HepG2 (cell line): ENCODE results near the gene ALDH2. TPM values are rescaled to one million over a fixed set of nuclear protein-coding genes. Genes with fewer than 3 reads are reported as not detected.

Source experiments
- AKAP8 ChIP-seq: sonication (generic); formaldehyde crosslinking; IDR thresholded peaks from 2 replicates; pipeline ENCODE4 v1.5.1; 2020; ENCODE audit warnings: mild to moderate bottlenecking, missing genetic modification reagents
- CBFB ChIP-seq: sonication (generic); formaldehyde crosslinking; IDR thresholded peaks from 2 replicates; pipeline ENCODE4 v1.4.0; 2020; ENCODE audit warnings: missing genetic modification reagents
- CBX1 ChIP-seq: IDR thresholded peaks from one replicate; pipeline ENCODE4 v1.6.1; 2016; ENCODE audit warnings: antibody characterized with exemption, low read depth
- CCDC6 ChIP-seq: sonication (generic); formaldehyde crosslinking; IDR thresholded peaks from 2 replicates; pipeline ENCODE4 v1.8.1; 2022; ENCODE audit warnings: mild to moderate bottlenecking, missing genetic modification reagents, moderate library complexity
- ERF ChIP-seq: IDR thresholded peaks from 2 replicates; pipeline ENCODE4 v1.6.1; 2018; ENCODE audit warnings: missing biosample characterization, missing genetic modification reagents
- FOXK1 ChIP-seq: sonication (generic); formaldehyde crosslinking; IDR thresholded peaks from 2 replicates; pipeline ENCODE4 v1.4.0; 2020; ENCODE audit warnings: low read depth, missing genetic modification reagents, borderline replicate concordance
- GPBP1L1 ChIP-seq: sonication (generic); formaldehyde crosslinking; IDR thresholded peaks from 2 replicates; pipeline ENCODE4 v1.5.0; 2020; ENCODE audit warnings: mild to moderate bottlenecking, missing genetic modification reagents
- HIVEP1 ChIP-seq: sonication (generic); formaldehyde crosslinking; IDR thresholded peaks from 2 replicates; pipeline ENCODE4 v1.4.0; 2020; ENCODE audit warnings: mild to moderate bottlenecking, missing genetic modification reagents
- HMG20A ChIP-seq: IDR thresholded peaks from 2 replicates; pipeline ENCODE4 v1.6.1; 2016; ENCODE audit warnings: borderline replicate concordance
- IRF1 ChIP-seq: sonication (generic); formaldehyde crosslinking; IDR thresholded peaks from 2 replicates; pipeline ENCODE4 v1.4.0; 2020; ENCODE audit warnings: low read depth, mild to moderate bottlenecking, missing genetic modification reagents
- KLF12 ChIP-seq: sonication (generic); formaldehyde crosslinking; IDR thresholded peaks from 2 replicates; pipeline ENCODE4 v1.4.0; 2020; ENCODE audit warnings: missing genetic modification reagents, borderline replicate concordance
- NCOA1 ChIP-seq: sonication (generic); formaldehyde crosslinking; IDR thresholded peaks from 2 replicates; pipeline ENCODE4 v1.9.0; 2021; ENCODE audit warnings: missing genetic modification reagents
- NCOA5 ChIP-seq: sonication (generic); formaldehyde crosslinking; IDR thresholded peaks from 2 replicates; pipeline ENCODE4 v1.4.0; 2020; ENCODE audit warnings: missing genetic modification reagents
- NFE2 ChIP-seq: sonication (generic); formaldehyde crosslinking; IDR thresholded peaks from 2 replicates; pipeline ENCODE4 v1.4.0; 2020; ENCODE audit warnings: missing genetic modification reagents
- PRMT3 ChIP-seq: sonication (generic); formaldehyde crosslinking; IDR thresholded peaks from 2 replicates; pipeline ENCODE4 v1.8.1; 2022; ENCODE audit warnings: low read depth, mild to moderate bottlenecking, moderate library complexity, missing genetic modification reagents, borderline replicate concordance
- RELA ChIP-seq: sonication (generic); formaldehyde crosslinking; IDR thresholded peaks from 2 replicates; pipeline ENCODE4 v1.4.0; 2020; ENCODE audit warnings: missing genetic modification reagents
- RFXAP ChIP-seq: sonication (generic); formaldehyde crosslinking; IDR thresholded peaks from 2 replicates; pipeline ENCODE4 v1.4.0; 2020; ENCODE audit warnings: missing genetic modification reagents, borderline replicate concordance
- SMC3 ChIP-seq: IDR thresholded peaks from 2 replicates; pipeline ENCODE4 v1.6.1; 2011; ENCODE audit warnings: low read length, improper control_type of control experiment
- TIGD3 ChIP-seq: sonication (generic); formaldehyde crosslinking; IDR thresholded peaks from 2 replicates; pipeline ENCODE4 v1.5.1; 2020; ENCODE audit warnings: mild to moderate bottlenecking, missing genetic modification reagents, borderline replicate concordance
- UBTF ChIP-seq: sonication (generic); formaldehyde crosslinking; IDR thresholded peaks from 2 replicates; pipeline ENCODE4 v1.4.0; 2020; ENCODE audit warnings: mild to moderate bottlenecking, missing genetic modification reagents
- ZNF441 ChIP-seq: sonication (generic); formaldehyde crosslinking; IDR thresholded peaks from 2 replicates; pipeline ENCODE4 v1.7.0; 2021; ENCODE audit warnings: missing genetic modification reagents, borderline replicate concordance
- ZNF564 ChIP-seq: sonication (generic); formaldehyde crosslinking; IDR thresholded peaks from 2 replicates; pipeline ENCODE4 v1.8.1; 2023; ENCODE audit warnings: mild to moderate bottlenecking, missing genetic modification reagents
- ZNF607 ChIP-seq: sonication (generic); formaldehyde crosslinking; IDR thresholded peaks from 2 replicates; pipeline ENCODE4 v1.5.1; 2020; ENCODE audit warnings: missing genetic modification reagents, mild to moderate bottlenecking, borderline replicate concordance
- ZNF768 ChIP-seq: sonication (generic); formaldehyde crosslinking; IDR thresholded peaks from 2 replicates; pipeline ENCODE4 v1.4.0; 2020; ENCODE audit warnings: missing genetic modification reagents
- ZSCAN30 ChIP-seq: sonication (generic); formaldehyde crosslinking; IDR thresholded peaks from 2 replicates; pipeline ENCODE4 v1.5.0; 2020; ENCODE audit warnings: mild to moderate bottlenecking, missing genetic modification reagents
- polyA plus RNA-seq, 8 experiments: library from polyadenylated mRNA; depleted of rRNA in 3 of 8; stranded (reverse) in 7 of 8; unstranded in 1 of 8; fragments of >200 nt; fragmentation: Illumina TruSeq in 4 of 8; extraction: Trizol in 4 of 8; gene quantifications; 2 replicates each; pipeline versions ENCODE4 v1.2.1 to v1.2.3, GENCODE V29; 2011 to 2016; ENCODE audit warnings: low read depth in 4 of 8, missing spikeins in 1 of 8, mixed read lengths in 1 of 8; ENCODE audit not compliant: insufficient read depth in 1 of 8
- total RNA-seq, 5 experiments: library from RNA; depleted of rRNA; stranded (reverse); fragments of >200 nt; fragmentation: Illumina TruSeq; extraction: Trizol; gene quantifications; 2 replicates each; pipeline ENCODE4 v1.2.3, GENCODE V29; 2016; ENCODE audit warnings: low read depth in 1 of 5

Gene ALDH2
- total and polyA plus RNA-seq, 2 of the 13 experiments (the other 11 are each of a cell fraction or from before 2014, with no cell fraction given), result 78.8 to 103 TPM

- TF ChIP-seq SMC3 (no peak), NCOA1 (CRISPR knock-in tag) (no peak), FOXK1 (CRISPR knock-in tag) (peak; percentile 93; the same call in 1 of the 2 replicates), ZNF607 (CRISPR knock-in tag) (no peak), UBTF (peak; percentile 71), CCDC6 (CRISPR knock-in tag) (0 out of 2 replicates have a peak, but pooled peaks have one; percentile 33), HIVEP1 (peak; percentile 65; the same call in 1 of the 2 replicates), GPBP1L1 (no peak), NCOA5 (CRISPR knock-in tag) (no peak), AKAP8 (CRISPR knock-in tag) (no peak), IRF1 (CRISPR knock-in tag) (0 out of 2 replicates have a peak, but pooled peaks have one; percentile 50), CBX1 (peak; percentile 46), NFE2 (no peak), ERF (CRISPR knock-in tag) (peak; percentile 93), CBFB (CRISPR knock-in tag) (peak; percentile 83), PRMT3 (CRISPR knock-in tag) (no peak), RELA (CRISPR knock-in tag) (0 out of 2 replicates have a peak, but pooled peaks have one; percentile 70), ZNF564 (CRISPR knock-in tag) (0 out of 2 replicates have a peak, but pooled peaks have one; percentile 3), TIGD3 (CRISPR knock-in tag) (no peak), ZSCAN30 (CRISPR knock-in tag) (no peak), ZNF441 (CRISPR knock-in tag) (no peak), HMG20A (0 out of 2 replicates have a peak, but pooled peaks have one; percentile 50), ZNF768 (CRISPR knock-in tag) (0 out of 2 replicates have a peak, but pooled peaks have one; percentile 11), KLF12 (CRISPR knock-in tag) (peak; percentile 59; the same call in 1 of the 2 replicates), RFXAP (CRISPR knock-in tag) (peak; percentile 67; the same call in 1 of the 2 replicates)
Measured at GRCh38 chr12:111841750-111842555, 75.2 kb downstream of the ALDH2 start, which contains the start of gene MAPKAPK5 (continued).
